ENCODE measurements around the gene ZFP92.

- TF ChIP-seq CTCF (conservative IDR thresholded peaks at IDR 0.05; ENCODE audit: low read length), result no peak
- no peak for TF ChIP-seq EZH2phosphoT487 (IDR thresholded peaks at IDR 0.05; ENCODE audit: borderline replicate concordance, low read depth, low read length)
Observed at GRCh38 chrX:153447581-153447960, 36.3 kb downstream of the ZFP92 start.
